Effector memory CD8-positive, alpha-beta T cell (primary cell): Measurements from ENCODE around the gene SSTR5.

Source experiments
- ATAC-seq: fragments of 150-1000 bp; cut with Tn5 transposase; replicated peaks from 2 replicates; pipeline ENCODE4 v1.10.0; 2021; ENCODE audit warnings: mild to moderate bottlenecking, moderate library complexity
- DNase-seq, 3 experiments: peaks; one replicate each; pipeline ENCODE4 v3.0.0; 2021
- H3K27ac Mint-ChIP-seq, 2 donors: one replicate each; pipeline ENCODE4 v1.8.0; 2022; ENCODE audit warnings: mild to moderate bottlenecking in 2 of 2, mixed read lengths in 2 of 2, moderate library complexity in 2 of 2
- H3K27me3 Mint-ChIP-seq, 2 donors: one replicate each; pipeline ENCODE4 v1.8.0; 2022; ENCODE audit warnings: mixed read lengths in 2 of 2
- H3K36me3 Mint-ChIP-seq: one replicate; pipeline ENCODE4 v1.8.0; 2022; ENCODE audit warnings: mild to moderate bottlenecking, moderate library complexity, mixed read lengths; ENCODE audit not compliant: insufficient read depth
- H3K4me1 Mint-ChIP-seq, 2 donors: one replicate each; pipeline ENCODE4 v1.8.0; 2022; ENCODE audit warnings: low read depth in 2 of 2, mixed read lengths in 2 of 2
- H3K4me3 Mint-ChIP-seq, 2 donors: one replicate each; pipeline ENCODE4 v1.8.0; 2022; ENCODE audit warnings: mild to moderate bottlenecking in 2 of 2, mixed read lengths in 2 of 2, moderate library complexity in 2 of 2
- H3K9me3 Mint-ChIP-seq, 2 donors: one replicate each; pipeline ENCODE4 v1.8.0; 2022; ENCODE audit warnings: mixed read lengths in 2 of 2

Gene SSTR5

DNA sequence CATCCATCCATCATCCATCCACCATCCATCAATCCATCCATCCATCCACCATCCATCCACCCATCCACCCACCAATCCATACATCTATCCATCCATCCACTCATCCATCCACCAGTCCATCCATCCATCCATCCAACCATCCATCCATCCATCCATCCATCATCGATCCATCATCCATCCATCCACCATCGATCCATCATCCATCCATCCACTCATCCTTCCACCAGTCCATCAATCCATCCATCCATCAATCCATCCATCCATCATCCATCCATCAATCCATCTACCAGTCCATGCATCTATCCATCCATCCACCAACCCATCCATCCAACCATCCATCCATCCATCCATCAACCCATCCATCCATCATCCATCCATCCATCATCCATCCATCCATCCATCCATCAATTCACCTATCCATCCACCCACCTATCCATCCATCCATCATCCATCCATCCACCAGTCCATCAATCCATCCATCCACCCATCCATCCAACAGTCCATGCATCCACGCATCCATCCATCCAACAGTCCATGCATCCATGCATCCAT, 39.3 kb upstream of the SSTR5 start:
- Mint-ChIP-seq H3K36me3 (no peaks in the 10 kb centered on the region), H3K4me3 (no peak overlapping the region), H3K4me1 (peaks cover 0 to 2% of the 10 kb centered on the region in 2 donors), H3K27me3 (peaks cover 0 to 25% of the 10 kb centered on the region in 2 donors), H3K9me3 (no peaks in the 10 kb centered on the region), H3K27ac (no peak overlapping the region)
- no peak for ATAC-seq
- DNase-seq: no peak

DNA sequence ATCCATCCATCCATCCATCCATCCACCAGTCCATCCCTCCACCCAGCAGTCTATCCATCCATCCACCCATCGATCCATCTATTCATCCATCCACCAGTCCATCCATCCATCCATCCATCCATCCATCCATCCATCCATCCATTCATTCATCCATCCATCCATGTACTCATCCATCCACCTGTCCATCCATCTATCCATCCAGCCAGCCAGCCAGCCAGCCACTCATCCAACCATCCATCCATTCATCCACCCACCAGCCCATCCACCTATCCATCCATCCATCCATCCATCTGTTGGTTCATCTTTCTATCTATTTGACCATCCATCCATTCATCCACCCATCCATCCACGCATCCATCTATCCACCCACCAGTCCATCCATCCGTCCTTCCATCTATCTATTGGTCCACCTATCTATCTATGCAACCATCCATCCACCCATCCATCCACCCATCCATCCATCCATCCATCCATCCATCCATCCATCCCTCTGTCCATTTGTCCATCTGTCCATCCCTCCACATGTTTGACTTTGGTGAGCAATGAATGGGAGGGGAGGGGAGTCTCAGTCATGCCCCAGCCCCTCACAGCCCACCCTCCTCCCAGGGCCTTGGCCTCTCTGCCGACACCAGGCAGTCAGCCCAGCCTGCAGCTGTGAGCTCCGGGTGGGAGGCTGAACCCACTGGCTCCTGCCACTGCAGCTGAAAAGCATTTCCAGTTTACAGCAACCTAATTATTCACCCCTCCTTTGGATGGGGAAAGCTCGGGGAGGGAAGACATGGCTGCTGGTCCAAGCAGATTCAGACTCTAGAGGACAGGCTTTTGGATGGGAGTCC, 38.1 kb upstream of the SSTR5 start:
- H3K4me3 Mint-ChIP-seq: no peak overlapping the region
- H3K9me3 Mint-ChIP-seq: no peaks in the 10 kb centered on the region
- no peaks in the 10 kb centered on the region for H3K36me3 Mint-ChIP-seq
- DNase-seq (no peak), ATAC-seq (no peak)
- peaks cover 0 to under 1% of the 10 kb centered on the region in 2 donors for H3K4me1 Mint-ChIP-seq
- H3K27ac Mint-ChIP-seq: no peak overlapping the region
- peaks cover 0 to 22% of the 10 kb centered on the region in 2 donors for H3K27me3 Mint-ChIP-seq

DNA sequence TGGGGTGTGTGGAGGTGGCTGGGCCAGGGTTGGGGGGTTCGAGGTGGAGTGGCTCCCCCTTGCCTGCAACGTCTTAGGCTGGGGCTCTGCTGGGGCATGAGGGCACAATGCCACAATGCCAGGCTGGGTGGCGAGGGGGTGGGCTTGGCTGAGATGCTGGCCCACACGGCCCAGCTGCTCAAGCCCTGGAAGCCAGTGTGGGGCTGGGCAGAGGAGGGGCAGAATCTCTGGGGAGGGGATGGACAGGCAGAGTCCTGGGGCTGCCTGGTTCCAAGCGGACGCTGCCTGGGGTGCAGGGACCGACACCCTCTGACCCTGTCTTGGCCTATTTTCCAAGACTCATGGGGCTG, 37.5 kb upstream of the SSTR5 start:
- DNase-seq (no peak), ATAC-seq (no peak)
- Mint-ChIP-seq H3K27me3 (peaks cover 0 to 17% of the 10 kb centered on the region in 2 donors), H3K9me3 (no peaks in the 10 kb centered on the region), H3K4me3 (no peak overlapping the region), H3K4me1 (no peaks in the 10 kb centered on the region), H3K27ac (no peak overlapping the region), H3K36me3 (no peaks in the 10 kb centered on the region)

- Mint-ChIP-seq H3K9me3 (no peaks in the 10 kb centered on the region), H3K27me3 (peaks cover 0 to 17% of the 10 kb centered on the region in 2 donors)
- no peak for ATAC-seq
These were observed 36.4 kb upstream of the SSTR5 start for GRCh38 chr16:1036166-1036565.

DNA sequence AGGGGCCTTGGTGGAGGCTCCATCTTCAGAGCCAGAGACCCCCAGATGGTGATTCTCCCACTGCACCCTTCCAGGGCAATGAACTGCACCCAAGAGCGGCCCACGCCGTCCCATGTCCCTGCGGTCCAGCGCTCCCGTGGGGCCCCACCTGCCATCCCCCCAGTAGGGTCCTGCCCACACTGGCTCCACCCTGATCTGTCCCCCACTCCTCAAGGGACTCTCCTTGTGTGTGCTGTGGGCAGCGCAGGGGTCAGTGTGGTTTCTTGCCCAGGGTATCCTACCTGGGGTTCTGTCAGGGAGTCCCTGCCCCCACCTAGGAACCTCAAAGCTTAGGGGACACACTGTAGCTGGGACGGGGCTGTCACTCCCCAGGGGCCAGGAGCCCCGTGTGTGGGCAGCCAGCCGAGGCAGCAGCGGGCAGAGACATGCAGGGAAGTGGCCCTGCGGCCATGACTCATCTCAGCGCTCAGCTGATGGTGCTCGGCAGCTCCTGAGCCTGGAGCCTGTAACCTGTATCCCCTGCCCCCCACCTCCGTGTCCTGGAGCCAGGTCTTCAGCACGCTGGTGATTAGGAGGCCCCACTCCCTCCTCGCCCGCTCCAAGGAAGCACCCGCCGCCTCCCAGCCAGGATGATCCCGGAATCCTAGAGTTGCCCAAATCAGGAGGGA, 35.7 kb upstream of the SSTR5 start:
- ATAC-seq (no peak), DNase-seq (no peak)
- H3K36me3 Mint-ChIP-seq: no peaks in the 10 kb centered on the region
- H3K27me3 Mint-ChIP-seq: peaks cover 0 to 22% of the 10 kb centered on the region in 2 donors
- no peak overlapping the region for H3K27ac Mint-ChIP-seq
- H3K4me1 Mint-ChIP-seq: no peaks in the 10 kb centered on the region
- H3K9me3 Mint-ChIP-seq: no peaks in the 10 kb centered on the region
- H3K4me3 Mint-ChIP-seq: no peak overlapping the region

More at GRCh38 chr16:1036166-1036565, 36.4 kb upstream of the SSTR5 start:
- DNase-seq: no peak
- Mint-ChIP-seq H3K27ac (no peak overlapping the region), H3K4me3 (no peak overlapping the region), H3K4me1 (no peaks in the 10 kb centered on the region), H3K36me3 (no peaks in the 10 kb centered on the region)

DNA sequence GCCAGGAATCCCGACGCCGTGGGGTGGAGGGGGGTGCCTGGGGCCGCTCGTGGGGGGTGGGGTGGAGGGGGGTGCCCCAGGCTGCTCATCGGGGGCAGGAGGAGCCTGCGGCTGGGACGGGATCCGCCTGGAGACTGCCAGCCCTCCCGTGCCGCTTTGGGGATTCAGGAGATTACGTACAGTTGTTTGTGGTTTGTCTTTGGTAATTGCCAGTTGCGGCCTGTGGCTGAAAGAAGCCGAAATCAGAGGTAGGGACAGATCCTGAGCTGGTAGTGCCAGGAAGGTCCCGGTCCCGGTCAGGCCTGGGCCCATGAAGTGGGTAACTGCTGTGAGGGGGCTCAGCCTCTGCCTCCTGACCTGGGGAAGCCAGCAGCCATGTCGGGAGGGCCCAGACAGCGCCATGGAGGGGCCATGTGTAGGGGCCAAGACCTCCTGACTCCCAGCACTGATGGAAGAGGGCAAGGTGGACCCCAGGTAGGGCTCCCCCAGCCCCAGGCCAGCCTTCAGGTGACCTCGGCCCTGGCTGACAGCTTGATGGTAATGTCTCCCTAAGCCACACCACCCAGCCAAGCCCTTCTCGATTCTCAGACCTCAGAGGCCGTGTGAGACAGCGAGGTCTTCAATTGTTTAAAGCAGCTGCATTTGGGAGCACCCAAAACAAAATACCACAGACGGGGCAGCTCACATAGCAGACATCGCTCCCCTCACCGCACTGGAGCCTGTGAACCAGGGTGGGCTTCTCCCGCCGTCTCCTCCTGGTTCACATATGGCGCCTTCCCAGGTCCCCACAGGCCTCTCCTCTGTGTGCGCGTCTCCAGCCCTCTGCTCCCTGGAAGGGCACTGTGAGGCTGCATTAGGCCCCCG, 34.9 kb upstream of the SSTR5 start:
- Mint-ChIP-seq H3K4me3 (no peak overlapping the region), H3K4me1 (no peaks in the 10 kb centered on the region), H3K9me3 (no peaks in the 10 kb centered on the region), H3K27me3 (peaks cover 0 to 30% of the 10 kb centered on the region in 2 donors), H3K36me3 (no peaks in the 10 kb centered on the region), H3K27ac (no peak overlapping the region)
- ATAC-seq: no peak
- no peak for DNase-seq

DNA sequence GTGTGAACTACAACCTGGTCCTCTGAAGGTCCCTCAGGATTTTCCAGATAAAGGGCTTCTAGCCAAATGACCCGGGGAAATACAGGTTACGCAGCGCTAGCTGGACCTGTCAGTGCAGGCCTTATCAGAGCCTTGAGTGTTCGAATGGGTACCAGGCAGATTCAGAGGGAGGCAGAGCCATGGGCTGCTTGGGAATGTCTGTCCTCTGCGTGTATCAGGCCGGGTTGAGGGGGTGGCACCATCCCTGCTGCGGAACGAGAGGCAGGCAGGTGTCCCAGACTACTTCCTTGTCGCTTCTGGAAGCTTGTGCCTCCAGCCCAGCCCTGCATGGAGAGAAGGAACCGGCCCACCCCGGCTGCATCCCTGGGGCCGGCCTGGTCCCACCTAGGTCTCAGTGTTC, 33.6 kb upstream of the SSTR5 start:
- DNase-seq (no peak), ATAC-seq (no peak)
- Mint-ChIP-seq H3K9me3 (no peaks in the 10 kb centered on the region), H3K27me3 (peaks cover 0 to 31% of the 10 kb centered on the region in 2 donors), H3K36me3 (no peaks in the 10 kb centered on the region), H3K4me1 (no peaks in the 10 kb centered on the region), H3K4me3 (no peak overlapping the region), H3K27ac (no peak overlapping the region)

GRCh38 chr16:1039762-1040161, 32.8 kb upstream of the SSTR5 start:
- no peak overlapping the region for H3K4me3 Mint-ChIP-seq
- ATAC-seq (no peak), DNase-seq (no peak)
- H3K9me3 Mint-ChIP-seq: no peaks in the 10 kb centered on the region
- no peaks in the 10 kb centered on the region for H3K36me3 Mint-ChIP-seq
- peaks cover 0 to 31% of the 10 kb centered on the region in 2 donors for H3K27me3 Mint-ChIP-seq
- no peak overlapping the region for H3K27ac Mint-ChIP-seq
- H3K4me1 Mint-ChIP-seq: no peaks in the 10 kb centered on the region

GRCh38 chr16:1040346-1040745, 32.2 kb upstream of the SSTR5 start:
- Mint-ChIP-seq H3K27ac (no peak overlapping the region), H3K9me3 (no peaks in the 10 kb centered on the region), H3K4me3 (no peak overlapping the region), H3K4me1 (no peaks in the 10 kb centered on the region), H3K27me3 (peaks cover 0 to 31% of the 10 kb centered on the region in 2 donors), H3K36me3 (no peaks in the 10 kb centered on the region)
- no peak for ATAC-seq
- no peak for DNase-seq

GRCh38 chr16:1042049-1042744, 30.4 kb upstream of the SSTR5 start:
- Mint-ChIP-seq H3K4me3 (no peak overlapping the region), H3K27me3 (peaks cover 0 to 31% of the 10 kb centered on the region in 2 donors), H3K4me1 (no peaks in the 10 kb centered on the region), H3K9me3 (no peaks in the 10 kb centered on the region), H3K27ac (no peak overlapping the region), H3K36me3 (no peaks in the 10 kb centered on the region)
- ATAC-seq: no peak
- no peak for DNase-seq

GRCh38 chr16:1042866-1043265, 29.7 kb upstream of the SSTR5 start:
- H3K4me3 Mint-ChIP-seq: no peak overlapping the region

GRCh38 chr16:1043881-1044451, 28.6 kb upstream of the SSTR5 start:
- DNase-seq (no peak), ATAC-seq (no peak)
- Mint-ChIP-seq H3K4me3 (no peak overlapping the region), H3K36me3 (peaks cover 1% of the 10 kb centered on the region), H3K9me3 (no peaks in the 10 kb centered on the region), H3K27me3 (peaks cover 0 to 15% of the 10 kb centered on the region in 2 donors), H3K27ac (no peak overlapping the region), H3K4me1 (no peaks in the 10 kb centered on the region)

More at GRCh38 chr16:1042866-1043265, 29.7 kb upstream of the SSTR5 start:
- H3K9me3 Mint-ChIP-seq: no peaks in the 10 kb centered on the region
- no peaks in the 10 kb centered on the region for H3K36me3 Mint-ChIP-seq
- H3K4me1 Mint-ChIP-seq: no peaks in the 10 kb centered on the region
- ATAC-seq: no peak
- DNase-seq: no peak
- no peak overlapping the region for H3K27ac Mint-ChIP-seq
- peaks cover 0 to 26% of the 10 kb centered on the region in 2 donors for H3K27me3 Mint-ChIP-seq
